ENCODE data around the gene CDC42SE2.

- no peak for TF ChIP-seq CTCF (IDR thresholded peaks at IDR 0.05; ENCODE audit: insufficient read depth, low read length)
- TF ChIP-seq POLR2AphosphoS5 (IDR thresholded peaks at IDR 0.05; ENCODE audit: low read depth) = no peak
- TF ChIP-seq, protein P1, sequence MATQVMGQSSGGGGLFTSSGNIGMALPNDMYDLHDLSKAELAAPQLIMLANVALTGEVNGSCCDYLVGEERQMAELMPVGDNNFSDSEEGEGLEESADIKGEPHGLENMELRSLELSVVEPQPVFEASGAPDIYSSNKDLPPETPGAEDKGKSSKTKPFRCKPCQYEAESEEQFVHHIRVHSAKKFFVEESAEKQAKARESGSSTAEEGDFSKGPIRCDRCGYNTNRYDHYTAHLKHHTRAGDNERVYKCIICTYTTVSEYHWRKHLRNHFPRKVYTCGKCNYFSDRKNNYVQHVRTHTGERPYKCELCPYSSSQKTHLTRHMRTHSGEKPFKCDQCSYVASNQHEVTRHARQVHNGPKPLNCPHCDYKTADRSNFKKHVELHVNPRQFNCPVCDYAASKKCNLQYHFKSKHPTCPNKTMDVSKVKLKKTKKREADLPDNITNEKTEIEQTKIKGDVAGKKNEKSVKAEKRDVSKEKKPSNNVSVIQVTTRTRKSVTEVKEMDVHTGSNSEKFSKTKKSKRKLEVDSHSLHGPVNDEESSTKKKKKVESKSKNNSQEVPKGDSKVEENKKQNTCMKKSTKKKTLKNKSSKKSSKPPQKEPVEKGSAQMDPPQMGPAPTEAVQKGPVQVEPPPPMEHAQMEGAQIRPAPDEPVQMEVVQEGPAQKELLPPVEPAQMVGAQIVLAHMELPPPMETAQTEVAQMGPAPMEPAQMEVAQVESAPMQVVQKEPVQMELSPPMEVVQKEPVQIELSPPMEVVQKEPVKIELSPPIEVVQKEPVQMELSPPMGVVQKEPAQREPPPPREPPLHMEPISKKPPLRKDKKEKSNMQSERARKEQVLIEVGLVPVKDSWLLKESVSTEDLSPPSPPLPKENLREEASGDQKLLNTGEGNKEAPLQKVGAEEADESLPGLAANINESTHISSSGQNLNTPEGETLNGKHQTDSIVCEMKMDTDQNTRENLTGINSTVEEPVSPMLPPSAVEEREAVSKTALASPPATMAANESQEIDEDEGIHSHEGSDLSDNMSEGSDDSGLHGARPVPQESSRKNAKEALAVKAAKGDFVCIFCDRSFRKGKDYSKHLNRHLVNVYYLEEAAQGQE (IDR thresholded peaks at IDR 0.05; ENCODE audit: insufficient replicate concordance, low read depth) = no peak
These were observed 102.6 kb downstream of the CDC42SE2 start for GRCh38 chr5:131366428-131366827.
